MM.1S (cell line): ENCODE measurements around the gene CPB1.

ENCODE experiments used
- DNase-seq: peaks from one replicate; pipeline ENCODE4 v3.0.0-alpha.2; 2015
- H2AFZ ChIP-seq: fragments of 300-600 bp; sonication (generic); 2 replicates; pipeline ENCODE4 v1.6.0; 2016; ENCODE audit warnings: antibody characterized with exemption, low read length
- H3F3A ChIP-seq: fragments of 300-600 bp; sonication (generic); 2 replicates; pipeline ENCODE4 v1.6.1; 2016; ENCODE audit warnings: mild to moderate bottlenecking, antibody characterized with exemption, low read length, moderate library complexity, mixed read lengths; ENCODE audit not compliant: insufficient read depth
- H3K27ac ChIP-seq: fragments of 300-600 bp; sonication (generic); 2 replicates; pipeline ENCODE4 v1.5.1; 2016; ENCODE audit warnings: mild to moderate bottlenecking, low read length
- H3K27me3 ChIP-seq: fragments of 300-600 bp; sonication (generic); replicated peaks from 2 replicates; pipeline ENCODE4 v1.6.0; 2016; ENCODE audit warnings: low read length; ENCODE audit not compliant: insufficient read depth
- H3K36me3 ChIP-seq: fragments of 300-600 bp; sonication (generic); replicated peaks from 2 replicates; pipeline ENCODE4 v1.6.1; 2016; ENCODE audit warnings: mild to moderate bottlenecking, low read length, mixed read lengths; ENCODE audit not compliant: insufficient read depth
- H3K4me1 ChIP-seq: fragments of 300-600 bp; sonication (generic); 2 replicates; pipeline ENCODE4 v1.6.1; 2016; ENCODE audit warnings: low read length, mixed read lengths
- H3K4me2 ChIP-seq: fragments of 300-600 bp; sonication (generic); 2 replicates; pipeline ENCODE4 v1.6.0; 2016; ENCODE audit warnings: low read depth, low read length
- H3K4me3 ChIP-seq: fragments of 300-600 bp; sonication (generic); 2 replicates; pipeline ENCODE4 v1.5.1; 2016; ENCODE audit warnings: low read length, mixed read lengths
- H3K79me2 ChIP-seq: fragments of 300-600 bp; sonication (generic); 2 replicates; pipeline ENCODE4 v1.6.1; 2016; ENCODE audit warnings: mixed run types, low read length, mixed read lengths
- H3K9ac ChIP-seq: fragments of 300-600 bp; sonication (generic); 2 replicates; pipeline ENCODE4 v1.6.1; 2016; ENCODE audit warnings: low read length, mixed read lengths
- H3K9me2 ChIP-seq: fragments of 300-600 bp; sonication (generic); replicated peaks from 2 replicates; pipeline ENCODE4 v1.6.1; 2016; ENCODE audit warnings: mild to moderate bottlenecking, low read length, mixed read lengths; ENCODE audit not compliant: insufficient read depth
- H3K9me3 ChIP-seq: fragments of 300-600 bp; sonication (generic); replicated peaks from 2 replicates; pipeline ENCODE4 v1.6.1; 2016; ENCODE audit warnings: mild to moderate bottlenecking, low read length, mixed read lengths; ENCODE audit not compliant: insufficient read depth
- H4K20me1 ChIP-seq: fragments of 300-600 bp; sonication (generic); 2 replicates; pipeline ENCODE4 v1.6.1; 2016; ENCODE audit warnings: mild to moderate bottlenecking, low read length, moderate library complexity, mixed read lengths; ENCODE audit not compliant: insufficient read depth
- CTCF ChIP-seq: fragments of 300-600 bp; sonication (generic); IDR thresholded peaks from 2 replicates; pipeline ENCODE4 v1.5.1; 2016; ENCODE audit warnings: antibody characterized with exemption, low read length, mixed read lengths
- EZH2 ChIP-seq: fragments of 300-600 bp; sonication (generic); optimal IDR thresholded peaks from 2 replicates; pipeline ENCODE3; 2017; ENCODE audit warnings: low read depth, mild to moderate bottlenecking, antibody characterized with exemption, low read length, mixed read lengths
- EZH2phosphoT487 ChIP-seq: fragments of 300-600 bp; sonication (generic); IDR thresholded peaks from 2 replicates; pipeline ENCODE4 v1.6.1; 2018; ENCODE audit warnings: antibody characterized with exemption, low read length

CPB1 gene

GRCh38 chr3:148903941-148904340 lies 76.3 kb downstream of the CPB1 start:
- Histone ChIP-seq H2AFZ (no peak overlapping the region), H3K9me3 (no peaks in the 10 kb centered on the region), H3K79me2 (no peaks in the 10 kb centered on the region), H3F3A (no peaks in the 10 kb centered on the region), H3K4me3 (no peak overlapping the region), H3K9ac (no peak overlapping the region), H4K20me1 (no peaks in the 10 kb centered on the region), H3K4me2 (no peak overlapping the region), H3K36me3 (no peaks in the 10 kb centered on the region), H3K9me2 (no peaks in the 10 kb centered on the region), H3K27me3 (no peaks in the 10 kb centered on the region), H3K4me1 (no peaks in the 10 kb centered on the region), H3K27ac (no peak overlapping the region)
- DNase-seq, result no peak
- TF ChIP-seq EZH2 (no peak), EZH2phosphoT487 (no peak), CTCF (no peak)

DNA sequence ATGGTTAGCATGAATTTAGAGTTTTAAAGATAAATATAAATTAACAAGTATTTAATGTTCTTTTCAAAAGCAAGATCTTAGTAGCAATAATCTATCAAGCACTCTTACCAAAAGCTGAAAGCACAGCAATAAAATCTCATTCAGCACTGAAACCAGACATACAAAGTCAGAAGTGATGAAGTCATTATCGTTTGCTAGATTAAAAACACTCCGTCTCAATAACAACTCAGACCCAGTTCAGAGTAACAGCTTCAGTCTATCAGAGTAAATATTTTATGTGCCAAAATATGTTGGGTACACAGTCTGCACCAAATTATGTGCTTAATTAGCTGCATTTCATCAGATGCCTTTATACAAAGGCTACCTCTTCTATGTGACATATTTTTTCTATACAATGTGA lies 79.1 kb downstream of the CPB1 start:
- no peak overlapping the region for H3K27ac ChIP-seq
- no peaks in the 10 kb centered on the region for H3K36me3 ChIP-seq
- H3K4me3 ChIP-seq, result no peak overlapping the region
- H3F3A ChIP-seq, result no peaks in the 10 kb centered on the region
- no peaks in the 10 kb centered on the region for H3K27me3 ChIP-seq
- H2AFZ ChIP-seq, result no peak overlapping the region
- no peaks in the 10 kb centered on the region for H3K4me1 ChIP-seq
- no peak for DNase-seq
- H3K79me2 ChIP-seq, result no peaks in the 10 kb centered on the region
- no peak overlapping the region for H3K4me2 ChIP-seq
- TF ChIP-seq CTCF (no peak), EZH2phosphoT487 (no peak), EZH2 (no peak)
- no peaks in the 10 kb centered on the region for H3K9me3 ChIP-seq
- no peaks in the 10 kb centered on the region for H3K9me2 ChIP-seq
- H3K9ac ChIP-seq, result no peak overlapping the region
- no peaks in the 10 kb centered on the region for H4K20me1 ChIP-seq
